K562 (cell line): ENCODE data around the gene DEDD. TPM values are rescaled to one million over a fixed set of nuclear protein-coding genes. Genes with fewer than 3 reads are reported as not detected.

ENCODE experiments used
- MCM7 ChIP-seq, 2 experiments: fragments of 450-650 bp; IDR thresholded peaks; 2 replicates each; pipeline ENCODE4 v1.6.1; 2016 to 2018
- NCOA4 ChIP-seq: fragments of 450-650 bp; IDR thresholded peaks from 2 replicates; pipeline ENCODE4 v1.6.1; 2018; ENCODE audit warnings: mild to moderate bottlenecking; ENCODE audit not compliant: partially characterized antibody
- NR1H2 ChIP-seq: sonication (generic); formaldehyde crosslinking; IDR thresholded peaks from 2 replicates; pipeline ENCODE4 v1.4.0; 2020; ENCODE audit warnings: mild to moderate bottlenecking, missing genetic modification reagents
- SETDB1 ChIP-seq: IDR thresholded peaks from one replicate; pipeline ENCODE4 v1.6.1; 2012; ENCODE audit warnings: low read length, control low read depth, inconsistent platforms
- TOE1 ChIP-seq, 2 experiments: fragments of 450-650 bp in 1 of 2; sonication (generic) in 1 of 2; formaldehyde crosslinking in 1 of 2; IDR thresholded peaks; 2 replicates each; pipeline versions ENCODE4 v1.7.1 to v1.8.0; 2016 to 2022; ENCODE audit warnings: borderline replicate concordance in 2 of 2, mild to moderate bottlenecking in 2 of 2, antibody characterized with exemption in 1 of 2, inconsistent platforms in 1 of 2, low read depth in 1 of 2, missing genetic modification reagents in 1 of 2, moderate library complexity in 1 of 2
- ZNF217 ChIP-seq: sonication (generic); formaldehyde crosslinking; IDR thresholded peaks from 2 replicates; pipeline ENCODE4 v1.8.0; 2022; ENCODE audit warnings: mild to moderate bottlenecking, missing genetic modification reagents
- polyA plus RNA-seq, 8 experiments: library from polyadenylated mRNA; depleted of rRNA in 4 of 8; stranded (reverse) in 5 of 8; unstranded in 3 of 8; fragments of >200 nt; fragmentation: Nextera tagmentation in 2 of 8; fragmentation: Illumina TruSeq in 1 of 8; extraction: Ambion mirVana in 2 of 8; extraction: Trizol in 1 of 8; gene quantifications; 2 replicates each; pipeline versions ENCODE4 v1.2.1 to v1.2.3, GENCODE V29; 2011 to 2014; ENCODE audit warnings: inconsistent platforms in 1 of 8, missing spikeins in 1 of 8
- total RNA-seq, 7 experiments: library from RNA; depleted of rRNA in 6 of 7; stranded (reverse); fragments of >200 nt in 6 of 7; fragmentation: Illumina TruSeq in 2 of 7; extraction: Trizol in 2 of 7; gene quantifications; 2 replicates each; pipeline versions ENCODE4 v1.2.1 to v1.2.3, GENCODE V29; 2011 to 2021; ENCODE audit warnings: low replicate concordance in 1 of 7
- TF ChIP-seq, protein P1 (sequence below): fragments of 200-600 bp; sonication (generic); IDR thresholded peaks from one replicate; pipeline ENCODE4 v1.6.1; 2012; ENCODE audit warnings: mild to moderate bottlenecking, low read depth, low read length, inconsistent platforms
- TF ChIP-seq, protein P2 (sequence below), 3 experiments: fragments of 200-800 bp in 1 of 3; fragments of 250-450 bp in 1 of 3; fragments of 450-650 bp in 1 of 3; sonication (Bioruptor Pico) in 1 of 3; sonication (Bioruptor generic) in 1 of 3; formaldehyde crosslinking in 1 of 3; IDR thresholded peaks; 2 replicates each; pipeline versions ENCODE4 v1.6.1 to v1.8.0; 2016 to 2022; ENCODE audit warnings: mild to moderate bottlenecking in 2 of 3, missing genetic modification characterization in 2 of 3, missing compliant biosample characterization in 1 of 3, moderate library complexity in 1 of 3
- TF ChIP-seq, protein P3 (sequence below): fragments of 250-450 bp; sonication (Bioruptor Pico); IDR thresholded peaks from 2 replicates; pipeline ENCODE4 v1.8.0; 2022; ENCODE audit warnings: inconsistent platforms, mild to moderate bottlenecking, moderate library complexity, borderline replicate concordance

The DEDD gene
- total and polyA plus RNA-seq, 9 of the 15 experiments (the other 6 are each of a cell fraction or from before 2014, with no cell fraction given): 11.6 to 41.0 (median 16.8) TPM

DNA sequence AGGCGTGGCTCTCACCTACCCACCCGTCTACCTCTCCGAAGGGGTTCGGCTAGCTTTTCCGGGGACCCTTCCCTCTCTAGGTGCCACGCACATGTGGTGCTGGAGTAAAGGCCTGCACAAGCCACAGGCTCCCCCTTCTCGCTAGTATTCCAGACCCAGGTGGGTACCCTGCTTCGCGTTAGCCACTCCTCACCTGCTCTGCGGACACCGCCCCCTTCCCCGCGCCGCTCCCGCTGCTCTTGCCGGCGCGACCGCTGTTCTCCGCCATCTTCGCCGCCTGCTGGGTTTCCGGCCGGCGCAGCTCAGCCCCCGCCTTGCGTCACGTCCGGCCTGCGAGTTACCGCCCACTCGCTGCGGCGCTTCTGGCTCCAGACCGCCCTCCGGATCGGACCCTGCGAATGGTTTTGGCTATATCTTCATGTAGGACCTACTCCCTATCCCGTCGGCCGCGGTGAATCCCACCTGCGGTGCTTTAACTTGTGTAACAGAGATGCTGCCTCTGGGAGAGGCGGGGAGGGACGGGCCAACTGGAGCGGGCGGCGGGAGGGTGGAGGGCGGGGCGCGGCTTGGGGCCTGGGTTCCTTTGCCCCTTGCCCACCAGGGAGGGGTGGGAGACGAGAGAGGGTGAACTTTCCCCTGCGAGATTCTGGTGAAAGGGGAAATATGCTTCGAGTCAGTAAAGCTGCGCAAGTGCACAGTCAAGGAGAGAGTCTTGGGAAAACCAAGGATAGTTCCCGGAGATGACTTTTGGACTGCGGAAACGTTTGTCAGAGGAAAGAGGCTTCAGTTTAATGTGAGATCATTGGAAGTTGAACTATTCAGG lies 14.5 kb downstream of the DEDD start, which contains the start of the genes NIT1 and PFDN2 (continued):
- TF ChIP-seq, protein P1, sequence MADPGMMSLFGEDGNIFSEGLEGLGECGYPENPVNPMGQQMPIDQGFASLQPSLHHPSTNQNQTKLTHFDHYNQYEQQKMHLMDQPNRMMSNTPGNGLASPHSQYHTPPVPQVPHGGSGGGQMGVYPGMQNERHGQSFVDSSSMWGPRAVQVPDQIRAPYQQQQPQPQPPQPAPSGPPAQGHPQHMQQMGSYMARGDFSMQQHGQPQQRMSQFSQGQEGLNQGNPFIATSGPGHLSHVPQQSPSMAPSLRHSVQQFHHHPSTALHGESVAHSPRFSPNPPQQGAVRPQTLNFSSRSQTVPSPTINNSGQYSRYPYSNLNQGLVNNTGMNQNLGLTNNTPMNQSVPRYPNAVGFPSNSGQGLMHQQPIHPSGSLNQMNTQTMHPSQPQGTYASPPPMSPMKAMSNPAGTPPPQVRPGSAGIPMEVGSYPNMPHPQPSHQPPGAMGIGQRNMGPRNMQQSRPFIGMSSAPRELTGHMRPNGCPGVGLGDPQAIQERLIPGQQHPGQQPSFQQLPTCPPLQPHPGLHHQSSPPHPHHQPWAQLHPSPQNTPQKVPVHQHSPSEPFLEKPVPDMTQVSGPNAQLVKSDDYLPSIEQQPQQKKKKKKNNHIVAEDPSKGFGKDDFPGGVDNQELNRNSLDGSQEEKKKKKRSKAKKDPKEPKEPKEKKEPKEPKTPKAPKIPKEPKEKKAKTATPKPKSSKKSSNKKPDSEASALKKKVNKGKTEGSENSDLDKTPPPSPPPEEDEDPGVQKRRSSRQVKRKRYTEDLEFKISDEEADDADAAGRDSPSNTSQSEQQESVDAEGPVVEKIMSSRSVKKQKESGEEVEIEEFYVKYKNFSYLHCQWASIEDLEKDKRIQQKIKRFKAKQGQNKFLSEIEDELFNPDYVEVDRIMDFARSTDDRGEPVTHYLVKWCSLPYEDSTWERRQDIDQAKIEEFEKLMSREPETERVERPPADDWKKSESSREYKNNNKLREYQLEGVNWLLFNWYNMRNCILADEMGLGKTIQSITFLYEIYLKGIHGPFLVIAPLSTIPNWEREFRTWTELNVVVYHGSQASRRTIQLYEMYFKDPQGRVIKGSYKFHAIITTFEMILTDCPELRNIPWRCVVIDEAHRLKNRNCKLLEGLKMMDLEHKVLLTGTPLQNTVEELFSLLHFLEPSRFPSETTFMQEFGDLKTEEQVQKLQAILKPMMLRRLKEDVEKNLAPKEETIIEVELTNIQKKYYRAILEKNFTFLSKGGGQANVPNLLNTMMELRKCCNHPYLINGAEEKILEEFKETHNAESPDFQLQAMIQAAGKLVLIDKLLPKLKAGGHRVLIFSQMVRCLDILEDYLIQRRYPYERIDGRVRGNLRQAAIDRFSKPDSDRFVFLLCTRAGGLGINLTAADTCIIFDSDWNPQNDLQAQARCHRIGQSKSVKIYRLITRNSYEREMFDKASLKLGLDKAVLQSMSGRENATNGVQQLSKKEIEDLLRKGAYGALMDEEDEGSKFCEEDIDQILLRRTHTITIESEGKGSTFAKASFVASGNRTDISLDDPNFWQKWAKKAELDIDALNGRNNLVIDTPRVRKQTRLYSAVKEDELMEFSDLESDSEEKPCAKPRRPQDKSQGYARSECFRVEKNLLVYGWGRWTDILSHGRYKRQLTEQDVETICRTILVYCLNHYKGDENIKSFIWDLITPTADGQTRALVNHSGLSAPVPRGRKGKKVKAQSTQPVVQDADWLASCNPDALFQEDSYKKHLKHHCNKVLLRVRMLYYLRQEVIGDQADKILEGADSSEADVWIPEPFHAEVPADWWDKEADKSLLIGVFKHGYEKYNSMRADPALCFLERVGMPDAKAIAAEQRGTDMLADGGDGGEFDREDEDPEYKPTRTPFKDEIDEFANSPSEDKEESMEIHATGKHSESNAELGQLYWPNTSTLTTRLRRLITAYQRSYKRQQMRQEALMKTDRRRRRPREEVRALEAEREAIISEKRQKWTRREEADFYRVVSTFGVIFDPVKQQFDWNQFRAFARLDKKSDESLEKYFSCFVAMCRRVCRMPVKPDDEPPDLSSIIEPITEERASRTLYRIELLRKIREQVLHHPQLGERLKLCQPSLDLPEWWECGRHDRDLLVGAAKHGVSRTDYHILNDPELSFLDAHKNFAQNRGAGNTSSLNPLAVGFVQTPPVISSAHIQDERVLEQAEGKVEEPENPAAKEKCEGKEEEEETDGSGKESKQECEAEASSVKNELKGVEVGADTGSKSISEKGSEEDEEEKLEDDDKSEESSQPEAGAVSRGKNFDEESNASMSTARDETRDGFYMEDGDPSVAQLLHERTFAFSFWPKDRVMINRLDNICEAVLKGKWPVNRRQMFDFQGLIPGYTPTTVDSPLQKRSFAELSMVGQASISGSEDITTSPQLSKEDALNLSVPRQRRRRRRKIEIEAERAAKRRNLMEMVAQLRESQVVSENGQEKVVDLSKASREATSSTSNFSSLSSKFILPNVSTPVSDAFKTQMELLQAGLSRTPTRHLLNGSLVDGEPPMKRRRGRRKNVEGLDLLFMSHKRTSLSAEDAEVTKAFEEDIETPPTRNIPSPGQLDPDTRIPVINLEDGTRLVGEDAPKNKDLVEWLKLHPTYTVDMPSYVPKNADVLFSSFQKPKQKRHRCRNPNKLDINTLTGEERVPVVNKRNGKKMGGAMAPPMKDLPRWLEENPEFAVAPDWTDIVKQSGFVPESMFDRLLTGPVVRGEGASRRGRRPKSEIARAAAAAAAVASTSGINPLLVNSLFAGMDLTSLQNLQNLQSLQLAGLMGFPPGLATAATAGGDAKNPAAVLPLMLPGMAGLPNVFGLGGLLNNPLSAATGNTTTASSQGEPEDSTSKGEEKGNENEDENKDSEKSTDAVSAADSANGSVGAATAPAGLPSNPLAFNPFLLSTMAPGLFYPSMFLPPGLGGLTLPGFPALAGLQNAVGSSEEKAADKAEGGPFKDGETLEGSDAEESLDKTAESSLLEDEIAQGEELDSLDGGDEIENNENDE: no peak
- TF ChIP-seq TOE1 (IDR thresholded peaks at IDR 0.05; ENCODE audit: borderline replicate concordance) (no peak), TOE1 (CRISPR knock-in tag; IDR thresholded peaks at IDR 0.05; ENCODE audit: borderline replicate concordance, low read depth) (no peak), NR1H2 (CRISPR knock-in tag) (0 out of 2 replicates have a peak, but pooled peaks have one; percentile 59), ZNF217 (CRISPR knock-in tag) (no peak), SETDB1 (no peak), NCOA4 (no peak), MCM7 (IDR thresholded peaks at IDR 0.05) (no peak)
- TF ChIP-seq, protein P2, sequence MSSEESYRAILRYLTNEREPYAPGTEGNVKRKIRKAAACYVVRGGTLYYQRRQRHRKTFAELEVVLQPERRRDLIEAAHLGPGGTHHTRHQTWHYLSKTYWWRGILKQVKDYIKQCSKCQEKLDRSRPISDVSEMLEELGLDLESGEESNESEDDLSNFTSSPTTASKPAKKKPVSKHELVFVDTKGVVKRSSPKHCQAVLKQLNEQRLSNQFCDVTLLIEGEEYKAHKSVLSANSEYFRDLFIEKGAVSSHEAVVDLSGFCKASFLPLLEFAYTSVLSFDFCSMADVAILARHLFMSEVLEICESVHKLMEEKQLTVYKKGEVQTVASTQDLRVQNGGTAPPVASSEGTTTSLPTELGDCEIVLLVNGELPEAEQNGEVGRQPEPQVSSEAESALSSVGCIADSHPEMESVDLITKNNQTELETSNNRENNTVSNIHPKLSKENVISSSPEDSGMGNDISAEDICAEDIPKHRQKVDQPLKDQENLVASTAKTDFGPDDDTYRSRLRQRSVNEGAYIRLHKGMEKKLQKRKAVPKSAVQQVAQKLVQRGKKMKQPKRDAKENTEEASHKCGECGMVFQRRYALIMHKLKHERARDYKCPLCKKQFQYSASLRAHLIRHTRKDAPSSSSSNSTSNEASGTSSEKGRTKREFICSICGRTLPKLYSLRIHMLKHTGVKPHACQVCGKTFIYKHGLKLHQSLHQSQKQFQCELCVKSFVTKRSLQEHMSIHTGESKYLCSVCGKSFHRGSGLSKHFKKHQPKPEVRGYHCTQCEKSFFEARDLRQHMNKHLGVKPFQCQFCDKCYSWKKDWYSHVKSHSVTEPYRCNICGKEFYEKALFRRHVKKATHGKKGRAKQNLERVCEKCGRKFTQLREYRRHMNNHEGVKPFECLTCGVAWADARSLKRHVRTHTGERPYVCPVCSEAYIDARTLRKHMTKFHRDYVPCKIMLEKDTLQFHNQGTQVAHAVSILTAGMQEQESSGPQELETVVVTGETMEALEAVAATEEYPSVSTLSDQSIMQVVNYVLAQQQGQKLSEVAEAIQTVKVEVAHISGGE (CRISPR knock-in tag; IDR thresholded peaks at IDR 0.05): peak in 1 of 3 experiments; percentile 84; a peak in 3 of 6 replicates
- TF ChIP-seq, protein P3, sequence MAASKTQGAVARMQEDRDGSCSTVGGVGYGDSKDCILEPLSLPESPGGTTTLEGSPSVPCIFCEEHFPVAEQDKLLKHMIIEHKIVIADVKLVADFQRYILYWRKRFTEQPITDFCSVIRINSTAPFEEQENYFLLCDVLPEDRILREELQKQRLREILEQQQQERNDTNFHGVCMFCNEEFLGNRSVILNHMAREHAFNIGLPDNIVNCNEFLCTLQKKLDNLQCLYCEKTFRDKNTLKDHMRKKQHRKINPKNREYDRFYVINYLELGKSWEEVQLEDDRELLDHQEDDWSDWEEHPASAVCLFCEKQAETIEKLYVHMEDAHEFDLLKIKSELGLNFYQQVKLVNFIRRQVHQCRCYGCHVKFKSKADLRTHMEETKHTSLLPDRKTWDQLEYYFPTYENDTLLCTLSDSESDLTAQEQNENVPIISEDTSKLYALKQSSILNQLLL: no peak
